ENCODE measurements around the gene WNT9A. TPM values are rescaled to one million over a fixed set of nuclear protein-coding genes. Genes with fewer than 3 reads are reported as not detected.
A peak's percentile ranks its signal among the peaks of the same experiment; 100 is the strongest.

The WNT9A gene
- total RNA-seq, 2 donors from 2014 or later, result 1.4 to 2.0 TPM

- intact Hi-C loops (cut with DNase I), result loop anchor here (5.0 to 10.0 kb wide), 3 partner anchors 55 to 122 kb away; no protein-coding TSS in a partner anchor
- 2% methylated on average over 30 of the region's 30 CpGs for WGBS
- peaks cover 8% of the 10 kb centered on the region for H3K4me1 ChIP-seq (replicated peaks)
These were observed 60.6 kb downstream of the WNT9A start for GRCh38 chr1:227886993-227887696.

GRCh38 chr1:227886503-227886961 lies 61.2 kb downstream of the WNT9A start:
- TF ChIP-seq POLR2AphosphoS5 (IDR thresholded peaks at IDR 0.05) (no peak), CTCF (IDR thresholded peaks at IDR 0.05) (no peak), POLR2A (IDR thresholded peaks at IDR 0.05) (no peak)
- H3K4me1 ChIP-seq (replicated peaks), result peaks cover 8% of the 10 kb centered on the region
- intact Hi-C loops (cut with DNase I), result loop anchor here (5.0 to 10.0 kb wide), 3 partner anchors 56 to 122 kb away; no protein-coding TSS in a partner anchor
- peak overlapping the region; percentile 78 to 85 for H3K27ac ChIP-seq
- WGBS, result 11% methylated on average over 18 of the region's 18 CpGs
- H3K36me3 ChIP-seq, result no peaks in the 10 kb centered on the region
- peak; percentile 3 for DNase-seq (ENCODE audit: low spot score)
- peak overlapping the region; percentile 31 to 47 for H3K4me3 ChIP-seq
- no peaks in the 10 kb centered on the region for H3K27me3 ChIP-seq (replicated peaks; ENCODE audit: insufficient read depth)
- H3K9me3 ChIP-seq, result no peaks in the 10 kb centered on the region

More at GRCh38 chr1:227886993-227887696, 60.6 kb downstream of the WNT9A start:
- H3K27ac ChIP-seq, result peak overlapping the region; percentile 78 to 85
- DNase-seq (ENCODE audit: low spot score), result peak; percentile 10
- no peaks in the 10 kb centered on the region for H3K27me3 ChIP-seq (replicated peaks; ENCODE audit: insufficient read depth)
- H3K4me3 ChIP-seq, result peak overlapping the region; percentile 31 to 47
- no peaks in the 10 kb centered on the region for H3K36me3 ChIP-seq
- no peaks in the 10 kb centered on the region for H3K9me3 ChIP-seq
- no peak for TF ChIP-seq POLR2AphosphoS5 (IDR thresholded peaks at IDR 0.05)
- no peak for TF ChIP-seq POLR2A (IDR thresholded peaks at IDR 0.05)
- TF ChIP-seq CTCF (IDR thresholded peaks at IDR 0.05), result no peak

GRCh38 chr1:227885648-227886502 lies 61.9 kb downstream of the WNT9A start:
- 35% methylated on average over 12 of the region's 14 CpGs for WGBS
- peaks cover 8% of the 10 kb centered on the region for H3K4me1 ChIP-seq (replicated peaks)
- intact Hi-C loops (cut with DNase I), result loop anchor here (5.0 to 10.0 kb wide), 3 partner anchors 56 to 121 kb away; no protein-coding TSS in a partner anchor
- TF ChIP-seq POLR2AphosphoS5 (IDR thresholded peaks at IDR 0.05) (peak; percentile 13), POLR2A (IDR thresholded peaks at IDR 0.05) (no peak), CTCF (IDR thresholded peaks at IDR 0.05) (no peak)
- peak overlapping the region; percentile 78 to 85 for H3K27ac ChIP-seq
- no peaks in the 10 kb centered on the region for H3K27me3 ChIP-seq (replicated peaks; ENCODE audit: insufficient read depth)
- peak; percentile 48 for DNase-seq (ENCODE audit: low spot score)
- no peaks in the 10 kb centered on the region for H3K36me3 ChIP-seq
- H3K4me3 ChIP-seq, result no peak overlapping the region
- no peaks in the 10 kb centered on the region for H3K9me3 ChIP-seq

GRCh38 chr1:227885135-227885647 lies 62.5 kb downstream of the WNT9A start:
- TF ChIP-seq POLR2AphosphoS5 (IDR thresholded peaks at IDR 0.05) (no peak), POLR2A (IDR thresholded peaks at IDR 0.05) (no peak), CTCF (IDR thresholded peaks at IDR 0.05) (no peak)
- Histone ChIP-seq H3K4me3 (no peak overlapping the region), H3K9me3 (no peaks in the 10 kb centered on the region), H3K27ac (peak overlapping the region in 1 of 2 donors; percentile 78), H3K4me1 (replicated peaks) (peaks cover 8% of the 10 kb centered on the region), H3K36me3 (no peaks in the 10 kb centered on the region), H3K27me3 (replicated peaks; ENCODE audit: insufficient read depth) (no peaks in the 10 kb centered on the region)
- intact Hi-C loops (cut with DNase I), result loop anchor here (5.0 to 10.0 kb wide), 3 partner anchors 57 to 120 kb away; no protein-coding TSS in a partner anchor
- DNase-seq (ENCODE audit: low spot score), result no peak
- WGBS, result 93% methylated on average over 8 of the region's 8 CpGs
